PC-9 (cell line): ENCODE measurements around the gene MPPE1.
"Not testable (repeated sequence)": the region's sequence is repeated elsewhere in the genome, so short reads cannot be mapped to it uniquely, and the experiment has no call there.

ENCODE experiments used
- EZH2 ChIP-seq: fragments of 200-600 bp; sonication (generic); IDR thresholded peaks from 2 replicates; pipeline ENCODE4 v1.8.0; 2017; ENCODE audit warnings: antibody characterized with exemption, low read depth
- TF ChIP-seq, protein P1 (sequence below): fragments of 200-600 bp; sonication (generic); conservative IDR thresholded peaks from 2 replicates; pipeline ENCODE4 v1.6.1; 2017; ENCODE audit warnings: mixed run types, antibody characterized with exemption, mild to moderate bottlenecking, moderate library complexity

DNA sequence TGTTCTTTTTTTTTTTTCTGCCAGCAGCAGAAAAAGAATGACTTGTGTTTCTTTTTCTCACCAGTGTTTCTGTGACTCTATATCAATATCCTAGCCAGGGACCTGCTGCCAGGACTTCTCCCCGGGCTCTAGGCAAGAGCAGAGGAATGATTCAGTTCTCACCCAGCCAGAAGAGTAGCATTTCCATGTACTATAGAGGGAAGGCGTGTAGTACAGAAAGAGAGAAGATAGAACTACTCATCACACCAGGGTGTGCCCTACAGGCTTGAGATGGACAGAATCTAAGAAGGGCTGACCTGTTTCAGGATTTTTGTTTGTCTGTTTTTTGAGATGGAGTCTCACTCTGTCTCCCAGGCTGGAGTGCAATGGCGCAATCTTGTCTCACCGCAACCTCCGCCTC lies 11.4 kb upstream of the MPPE1 start:
- TF ChIP-seq, protein P1, sequence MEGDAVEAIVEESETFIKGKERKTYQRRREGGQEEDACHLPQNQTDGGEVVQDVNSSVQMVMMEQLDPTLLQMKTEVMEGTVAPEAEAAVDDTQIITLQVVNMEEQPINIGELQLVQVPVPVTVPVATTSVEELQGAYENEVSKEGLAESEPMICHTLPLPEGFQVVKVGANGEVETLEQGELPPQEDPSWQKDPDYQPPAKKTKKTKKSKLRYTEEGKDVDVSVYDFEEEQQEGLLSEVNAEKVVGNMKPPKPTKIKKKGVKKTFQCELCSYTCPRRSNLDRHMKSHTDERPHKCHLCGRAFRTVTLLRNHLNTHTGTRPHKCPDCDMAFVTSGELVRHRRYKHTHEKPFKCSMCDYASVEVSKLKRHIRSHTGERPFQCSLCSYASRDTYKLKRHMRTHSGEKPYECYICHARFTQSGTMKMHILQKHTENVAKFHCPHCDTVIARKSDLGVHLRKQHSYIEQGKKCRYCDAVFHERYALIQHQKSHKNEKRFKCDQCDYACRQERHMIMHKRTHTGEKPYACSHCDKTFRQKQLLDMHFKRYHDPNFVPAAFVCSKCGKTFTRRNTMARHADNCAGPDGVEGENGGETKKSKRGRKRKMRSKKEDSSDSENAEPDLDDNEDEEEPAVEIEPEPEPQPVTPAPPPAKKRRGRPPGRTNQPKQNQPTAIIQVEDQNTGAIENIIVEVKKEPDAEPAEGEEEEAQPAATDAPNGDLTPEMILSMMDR: not testable (repeated sequence)
- not testable (repeated sequence) for TF ChIP-seq EZH2
